Liver (tissue), 3 donors: ENCODE data around the gene LIX1L.

Experiments used
- CTCF ChIP-seq: fragments of 150-350 bp; IDR thresholded peaks from 2 replicates; pipeline ENCODE4 v1.5.1; 2017; ENCODE audit warnings: improper control_type of control experiment, low read depth, low read length; ENCODE audit not compliant: missing input control
- FOXA2 ChIP-seq: IDR thresholded peaks from 2 replicates; pipeline ENCODE4 v1.6.1; 2016; ENCODE audit warnings: antibody characterized with exemption
- GABPA ChIP-seq, 2 donors: IDR thresholded peaks in 1 of 2; conservative IDR thresholded peaks in 1 of 2; 2 replicates each; pipeline ENCODE4 v1.6.1; 2016; ENCODE audit warnings: antibody characterized with exemption in 2 of 2, mild to moderate bottlenecking in 1 of 2, moderate library complexity in 1 of 2
- HNF4G ChIP-seq: IDR thresholded peaks from 2 replicates; pipeline ENCODE4 v1.6.1; 2016; ENCODE audit warnings: antibody characterized with exemption
- MAX ChIP-seq: IDR thresholded peaks from 2 replicates; pipeline ENCODE4 v1.6.1; 2016; ENCODE audit warnings: antibody characterized with exemption
- NR2F2 ChIP-seq: IDR thresholded peaks from 2 replicates; pipeline ENCODE4 v1.6.1; 2016; ENCODE audit warnings: antibody characterized with exemption
- RAD21 ChIP-seq, 2 donors: IDR thresholded peaks; 2 replicates each; pipeline ENCODE4 v1.6.1; 2016; ENCODE audit warnings: antibody characterized with exemption in 2 of 2, mild to moderate bottlenecking in 2 of 2
- REST ChIP-seq: IDR thresholded peaks from 2 replicates; pipeline ENCODE4 v1.6.1; 2016; ENCODE audit warnings: antibody characterized with exemption, mild to moderate bottlenecking
- SP1 ChIP-seq: IDR thresholded peaks from 2 replicates; pipeline ENCODE4 v1.6.1; 2018; ENCODE audit warnings: antibody characterized with exemption, mild to moderate bottlenecking
- TAF1 ChIP-seq: conservative IDR thresholded peaks from 2 replicates; pipeline ENCODE4 v1.6.1; 2016; ENCODE audit warnings: antibody characterized with exemption, mild to moderate bottlenecking
- YY1 ChIP-seq: IDR thresholded peaks from 2 replicates; pipeline ENCODE4 v1.6.1; 2016; ENCODE audit warnings: antibody characterized with exemption, mild to moderate bottlenecking
- donor health status: healthy.
- donor health status: healthy.

- TF ChIP-seq CTCF = no peak
- TF ChIP-seq MAX = no peak
- no peak for TF ChIP-seq RAD21 (IDR thresholded peaks at IDR 0.05)
- no peak for TF ChIP-seq HNF4G
- no peak for TF ChIP-seq REST
- TF ChIP-seq FOXA2 = no peak
- TF ChIP-seq TAF1 = no peak
- TF ChIP-seq GABPA (IDR thresholded peaks at IDR 0.05 in 1 of 2, conservative IDR thresholded peaks at IDR 0.05 in 1 of 2) = no peak
- TF ChIP-seq SP1 = no peak
- no peak for TF ChIP-seq NR2F2
- no peak for TF ChIP-seq YY1
Observed at GRCh38 chr1:145977016-145977415, 19.2 kb upstream of the LIX1L start.
